WTC11 (cell line): Measurements from ENCODE around the gene TPGS1. TPM values are rescaled to one million over a fixed set of nuclear protein-coding genes. Genes with fewer than 3 reads are reported as not detected.
A peak's percentile ranks its signal among the peaks of the same experiment; 100 is the strongest.

Experiments used
- ATAC-seq: fragments of 200-7000 bp; cut with Tn5 transposase; 2 replicates; pipeline ENCODE4 v1.10.0; 2021; ENCODE audit warnings: mild to moderate bottlenecking, moderate library complexity
- CTCF ChIA-PET: fragments of 300-600 bp; sonication (Branson Sonifier 250); formaldehyde crosslinking; loops from one replicate; lab custom pipeline; 2021; ENCODE audit warnings: antibody characterized with exemption; lab: Charles Lee
- POLR2A ChIA-PET: fragments of 350-600 bp; sonication (Branson Sonifier 250); formaldehyde crosslinking; loops from one replicate; lab custom pipeline; 2021; ENCODE audit warnings: antibody characterized with exemption; lab: Charles Lee
- DNase-seq: peaks from one replicate; pipeline ENCODE4 v3.0.0; 2021; ENCODE audit warnings: low spot score
- H3K27ac Mint-ChIP-seq: 2 replicates; pipeline ENCODE4 v1.8.0; 2021; ENCODE audit warnings: mixed read lengths
- H3K27me3 Mint-ChIP-seq: 2 replicates; pipeline ENCODE4 v1.8.0; 2021; ENCODE audit warnings: low read depth, mild to moderate bottlenecking, moderate library complexity, mixed read lengths
- H3K36me3 Mint-ChIP-seq: 2 replicates; pipeline ENCODE4 v1.8.0; 2021; ENCODE audit warnings: mixed read lengths
- H3K4me1 Mint-ChIP-seq: 2 replicates; pipeline ENCODE4 v1.8.0; 2022; ENCODE audit warnings: mixed read lengths
- H3K4me3 Mint-ChIP-seq: 2 replicates; pipeline ENCODE4 v1.8.0; 2021; ENCODE audit warnings: mild to moderate bottlenecking, moderate library complexity, mixed read lengths
- H3K9me3 Mint-ChIP-seq: 2 replicates; pipeline ENCODE4 v1.8.0; 2021; ENCODE audit warnings: mixed read lengths
- ATF1 ChIP-seq: sonication (generic); formaldehyde crosslinking; IDR thresholded peaks from 2 replicates; pipeline ENCODE4 v1.8.1; 2023; ENCODE audit warnings: mild to moderate bottlenecking, moderate library complexity, missing genetic modification reagents
- EMX1 ChIP-seq: fragments of 250-450 bp; sonication (Bioruptor Pico); IDR thresholded peaks from 2 replicates; pipeline ENCODE4 v1.8.0; 2021; ENCODE audit warnings: mild to moderate bottlenecking
- ESRRA ChIP-seq: sonication (generic); formaldehyde crosslinking; IDR thresholded peaks from 2 replicates; pipeline ENCODE4 v1.8.1; 2022; ENCODE audit warnings: mild to moderate bottlenecking, missing genetic modification reagents, borderline replicate concordance
- ETV6 ChIP-seq: sonication (generic); formaldehyde crosslinking; IDR thresholded peaks from 2 replicates; pipeline ENCODE4 v1.8.1; 2022; ENCODE audit warnings: mild to moderate bottlenecking, missing genetic modification reagents
- FOXP4 ChIP-seq: sonication (generic); formaldehyde crosslinking; IDR thresholded peaks from 2 replicates; pipeline ENCODE4 v1.8.0; 2022; ENCODE audit warnings: mild to moderate bottlenecking, missing genetic modification reagents
- MAX ChIP-seq: sonication (generic); formaldehyde crosslinking; IDR thresholded peaks from 2 replicates; pipeline ENCODE4 v1.8.0; 2022; ENCODE audit warnings: mild to moderate bottlenecking, missing genetic modification reagents
- NFE2L1 ChIP-seq: sonication (generic); formaldehyde crosslinking; IDR thresholded peaks from 2 replicates; pipeline ENCODE4 v1.8.1; 2023; ENCODE audit warnings: missing genetic modification reagents
- NR2C2 ChIP-seq: sonication (generic); formaldehyde crosslinking; IDR thresholded peaks from 2 replicates; pipeline ENCODE4 v1.8.0; 2022; ENCODE audit warnings: mild to moderate bottlenecking, missing genetic modification reagents
- PRRX2 ChIP-seq: fragments of 250-450 bp; sonication (Bioruptor Pico); IDR thresholded peaks from 2 replicates; pipeline ENCODE4 v1.8.0; 2021; ENCODE audit warnings: mild to moderate bottlenecking
- TCF7 ChIP-seq: sonication (generic); formaldehyde crosslinking; IDR thresholded peaks from 2 replicates; pipeline ENCODE4 v1.8.0; 2022; ENCODE audit warnings: mild to moderate bottlenecking, low read depth, missing genetic modification reagents, moderate library complexity
- TP53 ChIP-seq: sonication (generic); formaldehyde crosslinking; IDR thresholded peaks from 2 replicates; pipeline ENCODE4 v1.8.1; 2023; ENCODE audit warnings: mild to moderate bottlenecking, missing genetic modification reagents
- ZMAT4 ChIP-seq: fragments of 250-450 bp; sonication (Bioruptor Pico); IDR thresholded peaks from 2 replicates; pipeline ENCODE4 v1.9.0; 2021; ENCODE audit warnings: mild to moderate bottlenecking
- ZNF232 ChIP-seq: sonication (generic); formaldehyde crosslinking; IDR thresholded peaks from 2 replicates; pipeline ENCODE4 v1.8.0; 2022; ENCODE audit warnings: mild to moderate bottlenecking, missing genetic modification reagents
- ZNF263 ChIP-seq: sonication (generic); formaldehyde crosslinking; IDR thresholded peaks from 2 replicates; pipeline ENCODE4 v1.8.1; 2022; ENCODE audit warnings: low read depth, mild to moderate bottlenecking, moderate library complexity, missing genetic modification reagents
- ZNF317 ChIP-seq: sonication (generic); formaldehyde crosslinking; IDR thresholded peaks from 2 replicates; pipeline ENCODE4 v1.8.1; 2023; ENCODE audit warnings: low read depth, mild to moderate bottlenecking, moderate library complexity, missing genetic modification reagents, borderline replicate concordance
- ZNF512 ChIP-seq: sonication (generic); formaldehyde crosslinking; IDR thresholded peaks from 2 replicates; pipeline ENCODE4 v1.8.1; 2022; ENCODE audit warnings: missing genetic modification reagents, borderline replicate concordance
- ZNF671 ChIP-seq: fragments of 250-450 bp; sonication (Bioruptor Pico); IDR thresholded peaks from 2 replicates; pipeline ENCODE4 v1.8.0; 2021; ENCODE audit warnings: mild to moderate bottlenecking
- total RNA-seq: library from RNA; stranded (reverse); gene quantifications from 3 replicates; pipeline ENCODE4 v1.2.3, GENCODE V29; 2021
- TF ChIP-seq, protein P1 (sequence below): fragments of 250-450 bp; sonication (Bioruptor Pico); conservative IDR thresholded peaks from 2 replicates; pipeline ENCODE4 v1.9.0; 2021; ENCODE audit warnings: mild to moderate bottlenecking
- TF ChIP-seq, protein P2 (sequence below): fragments of 250-450 bp; sonication (Bioruptor Pico); IDR thresholded peaks from 2 replicates; pipeline ENCODE4 v1.9.0; 2021; ENCODE audit warnings: moderate library complexity, mild to moderate bottlenecking, inconsistent platforms, borderline replicate concordance
- TF ChIP-seq, protein P3 (sequence below): sonication (generic); formaldehyde crosslinking; IDR thresholded peaks from 2 replicates; pipeline ENCODE4 v1.8.1; 2023; ENCODE audit warnings: mild to moderate bottlenecking, missing genetic modification reagents, moderate library complexity
- TF ChIP-seq, protein P4 (sequence below): sonication (generic); formaldehyde crosslinking; IDR thresholded peaks from 2 replicates; pipeline ENCODE4 v1.8.1; 2023; ENCODE audit warnings: mild to moderate bottlenecking, missing genetic modification reagents, moderate library complexity

Gene TPGS1
- total RNA-seq, 1 experiment from 2014 or later, result 18.8 TPM

DNA sequence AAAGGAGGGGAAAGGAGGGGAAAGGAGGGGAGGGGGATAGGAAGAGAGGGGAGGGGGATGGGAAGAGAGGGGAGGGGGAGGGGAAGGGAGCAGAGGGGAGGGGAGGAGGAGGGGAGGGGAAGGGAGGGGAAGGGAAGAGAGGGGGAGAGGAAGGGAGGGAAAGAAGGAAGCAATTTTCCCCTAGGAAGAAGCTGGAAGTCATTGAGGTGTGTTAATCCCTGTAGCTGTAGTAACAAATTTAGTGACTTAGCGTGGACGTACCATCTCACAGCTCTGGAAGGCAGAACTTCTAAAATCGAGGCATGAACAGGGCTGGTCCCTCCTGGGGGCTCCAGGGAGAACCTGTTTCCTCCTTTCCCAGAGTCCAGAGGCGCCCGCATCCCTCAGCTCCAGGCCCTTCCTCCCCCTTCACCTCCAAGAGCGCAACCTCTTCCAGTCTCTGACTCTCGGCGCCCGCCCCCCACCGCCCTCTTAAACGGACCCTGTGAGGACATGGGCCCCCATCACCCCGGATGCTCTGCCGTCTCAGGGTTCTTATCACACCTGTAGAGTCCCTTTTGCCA is 18.6 kb downstream of the TPGS1 start (continued):
- TF ChIP-seq, protein P1, sequence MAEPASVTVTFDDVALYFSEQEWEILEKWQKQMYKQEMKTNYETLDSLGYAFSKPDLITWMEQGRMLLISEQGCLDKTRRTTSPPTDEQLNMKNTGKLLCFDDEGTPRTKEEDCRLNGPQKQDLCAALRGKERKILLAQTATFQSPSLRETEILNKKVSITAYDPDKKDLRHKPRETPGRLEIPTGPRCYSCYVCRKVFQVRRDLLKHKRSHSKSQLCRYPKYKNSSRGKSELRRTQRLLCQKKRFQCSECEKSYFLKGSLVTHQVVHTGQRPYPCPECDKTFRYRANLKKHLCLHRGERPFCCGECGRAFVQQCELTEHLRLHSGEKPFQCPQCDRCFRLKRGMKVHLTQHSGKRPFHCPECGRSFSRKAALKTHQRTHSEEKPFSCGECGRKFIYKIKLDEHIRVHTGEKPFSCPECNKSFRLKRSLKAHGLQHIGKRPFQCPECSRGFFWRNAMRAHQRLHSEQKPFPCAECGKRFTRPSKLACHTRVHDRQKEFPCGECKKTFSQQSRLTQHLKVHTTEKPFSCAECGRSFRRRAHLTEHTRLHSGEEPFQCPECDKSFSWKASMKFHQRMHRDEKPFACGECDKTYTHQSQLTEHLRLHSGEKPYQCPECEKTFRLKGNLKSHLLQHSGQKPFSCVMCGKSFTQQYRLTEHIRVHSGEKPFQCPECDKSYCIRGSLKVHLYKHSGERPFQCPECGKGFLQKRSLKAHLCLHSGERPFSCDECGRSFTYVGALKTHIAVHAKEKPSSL (CRISPR knock-in tag), result no peak
- TF ChIP-seq FOXP4 (no peak), TP53 (CRISPR knock-in tag) (no peak), ZNF671 (no peak), ATF1 (no peak), NR2C2 (no peak)

- Mint-ChIP-seq H3K4me1 (peaks cover 12% of the 10 kb centered on the region), H3K9me3 (no peaks in the 10 kb centered on the region), H3K27ac (peak overlapping the region; percentile 70; the same call in 1 of the 2 replicates), H3K36me3 (no peaks in the 10 kb centered on the region), H3K27me3 (peaks cover 13% of the 10 kb centered on the region), H3K4me3 (peak overlapping the region; percentile 76)
- ATAC-seq (no peak), DNase-seq (no peak)
- TF ChIP-seq ZMAT4, result no peak
- TF ChIP-seq NR2C2, result no peak
- 0 out of 2 replicates have a peak, but pooled peaks have one; percentile 17 for TF ChIP-seq ESRRA (CRISPR knock-in tag)
- CTCF ChIA-PET, result interaction anchor here (0.6 to 6.5 kb wide), 10 partner anchors 13 to 141 kb away, joined by 3 to 82 read pairs (median 4); partner anchors contain the start of gene TPGS1
- POLR2A ChIA-PET, result interaction anchor here (0.5 to 2.3 kb wide), 6 partner anchors 11 to 767 kb away, joined by 3 to 8 read pairs (median 4); no protein-coding TSS in a partner anchor
Measured at GRCh38 chr19:530134-531008, 23.1 kb downstream of the TPGS1 start.

DNA sequence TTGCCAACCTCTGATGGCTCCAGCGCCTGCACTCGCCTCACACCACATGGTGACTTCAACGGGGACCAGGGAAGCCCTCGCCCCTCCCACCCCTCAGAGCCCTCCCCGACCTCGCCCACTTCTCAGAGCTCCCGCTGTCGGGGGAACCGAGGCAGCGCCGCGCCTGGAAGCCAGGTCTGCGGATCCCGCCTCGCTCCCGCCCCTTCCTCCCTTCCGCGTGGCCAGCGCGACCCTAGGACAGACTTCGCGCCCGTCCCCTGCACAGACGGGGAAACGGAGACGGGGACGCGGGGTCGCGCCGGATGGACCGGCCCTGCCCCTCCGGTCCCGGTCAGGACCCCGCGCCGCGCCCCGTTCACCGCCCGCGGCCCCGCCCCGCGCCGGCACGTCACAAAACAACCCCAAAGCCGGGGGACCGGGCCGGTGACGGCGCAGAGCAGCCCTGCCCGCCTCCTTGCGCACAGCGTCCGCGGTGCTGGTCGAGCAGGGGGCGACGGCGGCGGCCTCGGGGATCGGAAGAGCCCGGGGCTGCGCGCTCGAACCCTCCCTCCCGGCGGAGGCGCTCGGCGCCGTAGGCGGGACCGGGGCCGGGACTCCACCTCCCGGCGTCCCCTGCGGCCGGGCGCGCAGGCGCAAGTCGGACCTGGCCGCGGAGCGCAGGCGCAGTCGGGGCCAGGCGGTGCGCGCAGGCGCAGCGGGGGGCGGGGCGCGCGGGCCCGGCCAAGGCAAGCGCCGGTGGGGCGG is 23.9 kb downstream of the TPGS1 start:
- Mint-ChIP-seq H3K4me1 (peaks cover 10% of the 10 kb centered on the region), H3K27ac (0 out of 2 replicates have a peak overlapping the region, but pooled peaks have one; percentile 70), H3K36me3 (no peaks in the 10 kb centered on the region), H3K4me3 (peak overlapping the region; percentile 76), H3K27me3 (peaks cover 9% of the 10 kb centered on the region), H3K9me3 (no peaks in the 10 kb centered on the region)
- DNase-seq (peak; percentile 82), ATAC-seq (peak; percentile 79)
- ChIA-PET CTCF (interaction anchor here (0.6 to 6.5 kb wide), 13 partner anchors 13 to 203 kb away, joined by 3 to 82 read pairs (median 3); partner anchors contain the start of genes MADCAM1 and TPGS1), POLR2A (interaction anchor here (0.5 to 2.3 kb wide), 6 partner anchors 11 to 767 kb away, joined by 3 to 8 read pairs (median 4); no protein-coding TSS in a partner anchor)
- TF ChIP-seq ZNF317 (CRISPR knock-in tag) (no peak), ZNF232 (CRISPR knock-in tag) (0 out of 2 replicates have a peak, but pooled peaks have one; percentile 35), ETV6 (CRISPR knock-in tag) (peak; percentile 27; the same call in 1 of the 2 replicates), MAX (CRISPR knock-in tag) (peak; percentile 68; the same call in 1 of the 2 replicates), ZNF512 (no peak), NFE2L1 (CRISPR knock-in tag) (peak; percentile 75; the same call in 1 of the 2 replicates), PRRX2 (no peak), EMX1 (CRISPR knock-in tag) (no peak), TCF7 (CRISPR knock-in tag) (no peak), ZNF263 (no peak)
- TF ChIP-seq, protein P2, sequence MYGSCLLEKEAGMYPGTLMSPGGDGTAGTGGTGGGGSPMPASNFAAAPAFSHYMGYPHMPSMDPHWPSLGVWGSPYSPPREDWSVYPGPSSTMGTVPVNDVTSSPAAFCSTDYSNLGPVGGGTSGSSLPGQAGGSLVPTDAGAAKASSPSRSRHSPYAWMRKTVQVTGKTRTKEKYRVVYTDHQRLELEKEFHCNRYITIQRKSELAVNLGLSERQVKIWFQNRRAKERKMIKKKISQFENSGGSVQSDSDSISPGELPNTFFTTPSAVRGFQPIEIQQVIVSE (CRISPR knock-in tag), result no peak
- TF ChIP-seq, protein P3, sequence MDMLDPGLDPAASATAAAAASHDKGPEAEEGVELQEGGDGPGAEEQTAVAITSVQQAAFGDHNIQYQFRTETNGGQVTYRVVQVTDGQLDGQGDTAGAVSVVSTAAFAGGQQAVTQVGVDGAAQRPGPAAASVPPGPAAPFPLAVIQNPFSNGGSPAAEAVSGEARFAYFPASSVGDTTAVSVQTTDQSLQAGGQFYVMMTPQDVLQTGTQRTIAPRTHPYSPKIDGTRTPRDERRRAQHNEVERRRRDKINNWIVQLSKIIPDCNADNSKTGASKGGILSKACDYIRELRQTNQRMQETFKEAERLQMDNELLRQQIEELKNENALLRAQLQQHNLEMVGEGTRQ, result peak; percentile 16; the same call in 1 of the 2 replicates
- TF ChIP-seq, protein P4, sequence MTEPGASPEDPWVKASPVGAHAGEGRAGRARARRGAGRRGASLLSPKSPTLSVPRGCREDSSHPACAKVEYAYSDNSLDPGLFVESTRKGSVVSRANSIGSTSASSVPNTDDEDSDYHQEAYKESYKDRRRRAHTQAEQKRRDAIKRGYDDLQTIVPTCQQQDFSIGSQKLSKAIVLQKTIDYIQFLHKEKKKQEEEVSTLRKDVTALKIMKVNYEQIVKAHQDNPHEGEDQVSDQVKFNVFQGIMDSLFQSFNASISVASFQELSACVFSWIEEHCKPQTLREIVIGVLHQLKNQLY (CRISPR knock-in tag), result no peak
